ENCODE results near the gene C2orf49.

DNA sequence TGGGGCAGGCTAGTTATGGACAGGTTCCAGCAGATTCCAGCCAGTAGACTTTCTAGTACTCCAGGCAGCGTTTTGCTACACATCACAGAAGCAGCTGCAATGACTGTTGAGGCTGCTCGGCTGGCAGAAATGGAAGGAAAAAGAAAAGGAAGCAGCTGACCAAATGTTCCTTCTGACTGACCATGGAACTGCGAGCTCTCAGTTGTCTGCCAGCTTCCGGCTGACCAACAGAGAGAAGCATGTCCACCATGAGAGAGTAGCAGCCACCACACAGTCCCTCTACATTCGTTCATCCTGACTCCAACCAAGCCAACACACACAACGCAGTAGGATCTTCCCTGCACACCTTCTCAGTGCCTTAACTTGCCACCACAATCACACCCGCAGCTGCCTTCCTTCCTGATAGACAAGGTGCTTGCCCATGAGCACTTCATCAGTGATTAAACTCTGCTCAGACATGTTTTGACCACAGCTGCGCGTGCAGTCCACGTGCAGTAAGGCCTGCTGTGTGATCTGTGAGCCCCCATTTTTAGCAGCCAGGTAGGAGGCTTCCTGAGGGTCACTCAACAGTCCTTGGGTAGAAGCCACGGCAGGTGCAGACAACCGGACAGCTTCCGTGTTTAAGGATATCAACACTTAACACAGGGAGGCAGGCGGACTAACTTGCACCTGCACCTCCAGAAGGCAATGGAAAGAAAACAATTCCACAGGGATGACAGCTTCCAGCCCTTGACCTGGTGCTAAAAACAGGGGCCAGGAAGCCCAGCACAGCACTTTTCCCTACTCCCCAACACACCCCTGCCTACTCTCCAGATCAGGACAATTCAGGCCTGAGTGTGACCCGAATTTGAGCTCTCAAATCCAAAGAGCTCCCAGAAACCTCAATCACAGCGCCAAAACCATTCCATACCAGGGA is 8.8 kb upstream of the C2orf49 start:
- TF ChIP-seq, protein P1, sequence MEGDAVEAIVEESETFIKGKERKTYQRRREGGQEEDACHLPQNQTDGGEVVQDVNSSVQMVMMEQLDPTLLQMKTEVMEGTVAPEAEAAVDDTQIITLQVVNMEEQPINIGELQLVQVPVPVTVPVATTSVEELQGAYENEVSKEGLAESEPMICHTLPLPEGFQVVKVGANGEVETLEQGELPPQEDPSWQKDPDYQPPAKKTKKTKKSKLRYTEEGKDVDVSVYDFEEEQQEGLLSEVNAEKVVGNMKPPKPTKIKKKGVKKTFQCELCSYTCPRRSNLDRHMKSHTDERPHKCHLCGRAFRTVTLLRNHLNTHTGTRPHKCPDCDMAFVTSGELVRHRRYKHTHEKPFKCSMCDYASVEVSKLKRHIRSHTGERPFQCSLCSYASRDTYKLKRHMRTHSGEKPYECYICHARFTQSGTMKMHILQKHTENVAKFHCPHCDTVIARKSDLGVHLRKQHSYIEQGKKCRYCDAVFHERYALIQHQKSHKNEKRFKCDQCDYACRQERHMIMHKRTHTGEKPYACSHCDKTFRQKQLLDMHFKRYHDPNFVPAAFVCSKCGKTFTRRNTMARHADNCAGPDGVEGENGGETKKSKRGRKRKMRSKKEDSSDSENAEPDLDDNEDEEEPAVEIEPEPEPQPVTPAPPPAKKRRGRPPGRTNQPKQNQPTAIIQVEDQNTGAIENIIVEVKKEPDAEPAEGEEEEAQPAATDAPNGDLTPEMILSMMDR (IDR thresholded peaks at IDR 0.05; ENCODE audit: low read depth, low read length) = no peak
- no peak for TF ChIP-seq EZH2phosphoT487 (IDR thresholded peaks at IDR 0.05; ENCODE audit: low read depth)
